ENCODE results near the gene TEX13D.

TEX13D gene

GRCh38 chrX:124337916-124338315 is 5.5 kb downstream of the TEX13D start:
- no peaks in the 10 kb centered on the region for H3K79me2 ChIP-seq (ENCODE audit: insufficient read depth, low read length)

DNA sequence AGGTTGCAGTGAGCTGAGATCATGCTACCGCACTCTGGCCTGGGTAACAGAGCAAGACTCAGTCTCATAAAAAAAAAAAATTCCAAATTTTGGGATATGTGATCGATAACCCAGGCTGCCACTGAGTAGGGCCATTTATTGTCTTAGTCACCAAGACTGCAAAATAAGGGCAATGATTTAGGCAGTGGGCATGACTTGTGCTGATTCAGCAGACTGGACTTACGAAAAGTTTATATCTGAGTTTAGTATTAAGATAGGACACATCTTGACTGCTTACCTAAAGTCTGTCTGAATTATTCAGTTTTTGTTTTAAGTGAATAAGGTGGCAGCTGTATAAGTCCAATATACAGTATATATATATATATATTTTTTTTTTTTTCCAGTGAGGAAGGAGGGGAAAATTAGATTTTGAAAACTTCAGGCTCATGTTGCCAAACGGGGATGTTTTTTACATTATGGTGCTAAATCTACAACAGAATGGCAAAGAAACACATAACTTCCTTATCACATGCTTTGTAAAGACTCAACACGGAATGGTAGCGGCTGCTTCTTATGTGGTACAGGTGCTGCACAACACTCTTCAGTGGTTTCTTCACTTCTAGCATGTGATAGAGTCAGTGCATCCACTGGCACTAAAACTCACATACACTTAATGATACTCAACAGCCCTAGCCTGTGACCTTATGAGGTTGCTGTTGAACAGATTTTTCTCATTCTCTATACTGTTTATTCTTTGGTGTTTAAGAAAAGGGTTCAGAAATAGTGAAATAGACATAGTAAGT is 6.5 kb downstream of the TEX13D start:
- Histone ChIP-seq H4K20me1 (ENCODE audit: insufficient read depth, low read length) (no peaks in the 10 kb centered on the region), H2AFZ (ENCODE audit: low read length) (no peak overlapping the region), H3K79me2 (ENCODE audit: insufficient read depth, low read length) (no peaks in the 10 kb centered on the region), H3K4me2 (ENCODE audit: low read length) (no peak overlapping the region), H3K4me1 (ENCODE audit: insufficient read depth, low read length, severe bottlenecking) (no peaks in the 10 kb centered on the region), H3K27ac (ENCODE audit: low read depth, low read length, poor library complexity, severe bottlenecking) (no peak overlapping the region), H3K4me3 (ENCODE audit: low read depth, low read length, poor library complexity, severe bottlenecking) (no peak overlapping the region), H3K36me3 (ENCODE audit: insufficient read depth, low read length) (no peaks in the 10 kb centered on the region), H3K9ac (ENCODE audit: low read length) (no peak overlapping the region), H3K9me3 (ENCODE audit: low read length) (no peaks in the 10 kb centered on the region), H3K9me2 (ENCODE audit: low read depth, low read length) (no peaks in the 10 kb centered on the region), H3F3A (ENCODE audit: insufficient read depth, low read length) (no peaks in the 10 kb centered on the region), H3K27me3 (ENCODE audit: insufficient read depth, low read length) (no peaks in the 10 kb centered on the region)
- TF ChIP-seq EZH2 (IDR thresholded peaks at IDR 0.05; ENCODE audit: borderline replicate concordance, low read length) (no peak), CTCF (IDR thresholded peaks at IDR 0.05; ENCODE audit: low read length) (no peak)

More at GRCh38 chrX:124337916-124338315, 5.5 kb downstream of the TEX13D start:
- H3K27ac ChIP-seq (ENCODE audit: low read depth, low read length, poor library complexity, severe bottlenecking) = no peak overlapping the region
- no peak overlapping the region for H3K9ac ChIP-seq (ENCODE audit: low read length)
- H3F3A ChIP-seq (ENCODE audit: insufficient read depth, low read length) = no peaks in the 10 kb centered on the region
- TF ChIP-seq CTCF (IDR thresholded peaks at IDR 0.05; ENCODE audit: low read length) (no peak), EZH2 (IDR thresholded peaks at IDR 0.05; ENCODE audit: borderline replicate concordance, low read length) (no peak)
- H3K36me3 ChIP-seq (ENCODE audit: insufficient read depth, low read length) = no peaks in the 10 kb centered on the region
- H3K4me1 ChIP-seq (ENCODE audit: insufficient read depth, low read length, severe bottlenecking) = no peaks in the 10 kb centered on the region
- no peaks in the 10 kb centered on the region for H3K9me3 ChIP-seq (ENCODE audit: low read length)
- H2AFZ ChIP-seq (ENCODE audit: low read length) = no peak overlapping the region
- H3K4me2 ChIP-seq (ENCODE audit: low read length) = no peak overlapping the region
- no peaks in the 10 kb centered on the region for H3K9me2 ChIP-seq (ENCODE audit: low read depth, low read length)
- H4K20me1 ChIP-seq (ENCODE audit: insufficient read depth, low read length) = no peaks in the 10 kb centered on the region
- no peaks in the 10 kb centered on the region for H3K27me3 ChIP-seq (ENCODE audit: insufficient read depth, low read length)
- H3K4me3 ChIP-seq (ENCODE audit: low read depth, low read length, poor library complexity, severe bottlenecking) = no peak overlapping the region

- Histone ChIP-seq H4K20me1 (ENCODE audit: insufficient read depth, low read length) (no peaks in the 10 kb centered on the region), H3K9me2 (ENCODE audit: low read depth, low read length) (no peaks in the 10 kb centered on the region), H3K9me3 (ENCODE audit: low read length) (no peaks in the 10 kb centered on the region), H3K4me2 (ENCODE audit: low read length) (no peak overlapping the region), H3K79me2 (ENCODE audit: insufficient read depth, low read length) (no peaks in the 10 kb centered on the region), H3K36me3 (ENCODE audit: insufficient read depth, low read length) (no peaks in the 10 kb centered on the region), H3F3A (ENCODE audit: insufficient read depth, low read length) (no peaks in the 10 kb centered on the region), H3K4me3 (ENCODE audit: low read depth, low read length, poor library complexity, severe bottlenecking) (no peak overlapping the region), H3K27ac (ENCODE audit: low read depth, low read length, poor library complexity, severe bottlenecking) (no peak overlapping the region), H3K27me3 (ENCODE audit: insufficient read depth, low read length) (no peaks in the 10 kb centered on the region), H2AFZ (ENCODE audit: low read length) (no peak overlapping the region), H3K4me1 (ENCODE audit: insufficient read depth, low read length, severe bottlenecking) (no peaks in the 10 kb centered on the region), H3K9ac (ENCODE audit: low read length) (no peak overlapping the region)
- no peak for TF ChIP-seq EZH2 (IDR thresholded peaks at IDR 0.05; ENCODE audit: borderline replicate concordance, low read length)
Measured at GRCh38 chrX:124341396-124342132, 9.1 kb downstream of the TEX13D start.

Measured in OCI-LY1 (cell line).